Coronary artery (tissue), 2 donors: Measurements from ENCODE around the gene MEPCE.
A peak's percentile ranks its signal among the peaks of the same experiment; 100 is the strongest.

Experiments used
- DNase-seq: peaks from one replicate; pipeline ENCODE4 v3.0.0-alpha.2; 2017; ENCODE audit warnings: low spot score
- H3K27ac ChIP-seq, 2 donors: fragments of 200-600 bp; sonication (generic); one replicate each; pipeline ENCODE4 v1.5.1; 2016 to 2019
- H3K4me3 ChIP-seq: fragments of 200-600 bp; sonication (generic); 2 replicates; pipeline ENCODE4 v1.5.1; 2016; ENCODE audit warnings: mild to moderate bottlenecking, moderate library complexity
- TF ChIP-seq, protein P1 (sequence below): fragments of 200-600 bp; sonication (generic); IDR thresholded peaks from one replicate; pipeline ENCODE4 v1.5.1; 2019; ENCODE audit warnings: antibody characterized with exemption

The MEPCE gene

DNA sequence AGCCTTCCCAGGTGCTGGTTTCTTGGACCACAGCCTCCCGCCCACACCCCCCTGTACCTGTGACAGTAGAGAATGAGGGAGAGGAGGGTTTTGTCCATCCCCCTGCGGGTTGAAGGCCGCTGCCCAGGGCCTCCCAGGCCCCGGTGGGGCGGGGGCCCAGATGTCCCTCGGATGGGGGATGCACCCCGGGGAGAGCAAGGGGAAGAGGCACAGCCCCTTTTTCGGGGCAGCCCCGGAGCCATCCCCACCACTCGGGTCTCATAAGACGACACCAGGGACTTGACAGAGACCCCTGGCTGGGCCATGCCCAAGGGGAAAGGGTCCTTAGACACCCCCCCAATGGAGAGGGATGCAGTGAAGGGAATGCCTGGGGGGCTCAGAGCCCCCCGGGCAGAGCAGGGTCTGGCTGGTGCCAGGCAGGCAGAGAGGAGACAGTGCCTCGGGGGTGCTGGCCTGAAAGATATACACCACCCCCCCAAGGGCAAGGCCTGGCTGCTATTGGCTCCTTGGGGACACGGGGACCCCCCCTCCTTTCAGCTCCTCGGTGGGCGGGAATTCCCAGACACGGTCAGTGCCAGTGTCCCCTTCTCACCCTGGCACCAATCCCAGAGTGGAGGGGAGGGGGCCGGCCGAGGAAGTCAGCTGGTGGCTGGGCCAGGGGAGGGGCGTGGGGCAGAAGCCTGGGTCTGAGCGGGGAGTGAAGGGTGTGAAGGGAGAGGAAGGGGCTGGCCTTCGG, 38.2 kb downstream of the MEPCE start:
- Histone ChIP-seq H3K27ac (peak overlapping the region in 1 of 2 donors; percentile 56), H3K4me3 (no peak overlapping the region)
- peak; percentile 74 for DNase-seq
- TF ChIP-seq, protein P1, sequence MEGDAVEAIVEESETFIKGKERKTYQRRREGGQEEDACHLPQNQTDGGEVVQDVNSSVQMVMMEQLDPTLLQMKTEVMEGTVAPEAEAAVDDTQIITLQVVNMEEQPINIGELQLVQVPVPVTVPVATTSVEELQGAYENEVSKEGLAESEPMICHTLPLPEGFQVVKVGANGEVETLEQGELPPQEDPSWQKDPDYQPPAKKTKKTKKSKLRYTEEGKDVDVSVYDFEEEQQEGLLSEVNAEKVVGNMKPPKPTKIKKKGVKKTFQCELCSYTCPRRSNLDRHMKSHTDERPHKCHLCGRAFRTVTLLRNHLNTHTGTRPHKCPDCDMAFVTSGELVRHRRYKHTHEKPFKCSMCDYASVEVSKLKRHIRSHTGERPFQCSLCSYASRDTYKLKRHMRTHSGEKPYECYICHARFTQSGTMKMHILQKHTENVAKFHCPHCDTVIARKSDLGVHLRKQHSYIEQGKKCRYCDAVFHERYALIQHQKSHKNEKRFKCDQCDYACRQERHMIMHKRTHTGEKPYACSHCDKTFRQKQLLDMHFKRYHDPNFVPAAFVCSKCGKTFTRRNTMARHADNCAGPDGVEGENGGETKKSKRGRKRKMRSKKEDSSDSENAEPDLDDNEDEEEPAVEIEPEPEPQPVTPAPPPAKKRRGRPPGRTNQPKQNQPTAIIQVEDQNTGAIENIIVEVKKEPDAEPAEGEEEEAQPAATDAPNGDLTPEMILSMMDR = no peak

DNA sequence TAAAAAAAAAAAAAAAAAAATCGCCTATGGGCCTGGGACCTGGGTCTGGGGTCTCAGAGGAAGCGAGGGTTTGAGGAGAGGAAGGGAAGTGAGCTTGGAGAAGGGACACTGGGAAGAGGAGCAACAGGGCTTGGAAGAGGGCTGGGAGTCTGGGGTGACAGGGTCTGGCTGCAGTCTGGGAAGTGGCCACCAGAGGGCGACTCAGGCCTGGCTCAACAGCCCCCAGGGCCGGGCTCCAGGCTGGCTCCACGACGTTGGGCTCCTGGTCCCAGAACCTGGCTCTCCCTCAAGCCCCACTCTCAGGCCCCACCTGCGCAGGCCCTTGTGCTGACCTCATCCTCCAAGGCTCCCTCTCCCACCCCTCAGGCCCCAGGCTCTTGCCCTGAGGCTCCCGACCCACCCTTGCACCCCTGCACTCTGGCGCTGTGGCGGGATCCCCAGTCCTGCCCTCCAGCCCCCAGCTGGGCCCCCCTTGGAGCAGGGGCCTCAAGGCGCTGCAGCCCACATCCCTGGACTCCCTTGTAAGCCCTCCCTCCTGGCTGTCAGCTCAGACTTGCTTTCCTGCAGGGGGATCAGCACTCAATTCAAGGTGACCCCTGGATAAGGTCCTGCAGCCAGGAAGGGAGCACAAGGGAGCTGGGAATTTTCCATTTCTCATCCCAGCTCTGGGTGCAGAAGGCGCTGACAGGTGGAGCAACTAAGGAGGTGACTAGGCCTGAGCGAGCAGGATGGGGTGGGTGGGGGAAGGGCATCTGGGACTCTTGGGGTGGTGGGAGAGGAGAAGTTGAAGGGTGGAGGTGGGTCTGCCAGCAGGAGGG, 39.8 kb downstream of the MEPCE start:
- Histone ChIP-seq H3K27ac (peak overlapping the region in 1 of 2 donors; percentile 47), H3K4me3 (no peak overlapping the region)
- peak; percentile 83 for DNase-seq
- TF ChIP-seq, protein P1 = peak; percentile 89

DNA sequence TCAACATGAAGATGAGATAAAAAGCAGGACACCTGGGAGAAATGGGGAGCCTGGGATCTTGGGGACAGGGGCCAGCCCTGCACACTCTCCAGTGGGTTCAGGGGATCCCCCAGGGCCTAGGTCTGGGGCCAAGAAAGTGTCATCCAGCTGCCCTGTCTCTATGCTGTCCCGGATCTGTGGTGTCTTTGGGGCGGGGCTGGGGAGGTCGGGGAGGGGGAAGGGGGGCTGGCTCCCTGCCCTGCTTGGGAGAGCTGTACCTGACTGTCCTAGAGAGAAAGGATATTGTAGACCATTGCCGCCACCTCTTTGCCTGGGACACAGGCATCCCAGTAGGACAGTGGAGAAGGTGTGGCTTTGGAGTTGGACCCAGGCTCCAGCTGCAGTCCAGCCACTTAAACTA, 41.4 kb downstream of the MEPCE start:
- H3K4me3 ChIP-seq = no peak overlapping the region
- peak overlapping the region in 1 of 2 donors; percentile 2 for H3K27ac ChIP-seq
- no peak for DNase-seq
- TF ChIP-seq, protein P1 = no peak

DNA sequence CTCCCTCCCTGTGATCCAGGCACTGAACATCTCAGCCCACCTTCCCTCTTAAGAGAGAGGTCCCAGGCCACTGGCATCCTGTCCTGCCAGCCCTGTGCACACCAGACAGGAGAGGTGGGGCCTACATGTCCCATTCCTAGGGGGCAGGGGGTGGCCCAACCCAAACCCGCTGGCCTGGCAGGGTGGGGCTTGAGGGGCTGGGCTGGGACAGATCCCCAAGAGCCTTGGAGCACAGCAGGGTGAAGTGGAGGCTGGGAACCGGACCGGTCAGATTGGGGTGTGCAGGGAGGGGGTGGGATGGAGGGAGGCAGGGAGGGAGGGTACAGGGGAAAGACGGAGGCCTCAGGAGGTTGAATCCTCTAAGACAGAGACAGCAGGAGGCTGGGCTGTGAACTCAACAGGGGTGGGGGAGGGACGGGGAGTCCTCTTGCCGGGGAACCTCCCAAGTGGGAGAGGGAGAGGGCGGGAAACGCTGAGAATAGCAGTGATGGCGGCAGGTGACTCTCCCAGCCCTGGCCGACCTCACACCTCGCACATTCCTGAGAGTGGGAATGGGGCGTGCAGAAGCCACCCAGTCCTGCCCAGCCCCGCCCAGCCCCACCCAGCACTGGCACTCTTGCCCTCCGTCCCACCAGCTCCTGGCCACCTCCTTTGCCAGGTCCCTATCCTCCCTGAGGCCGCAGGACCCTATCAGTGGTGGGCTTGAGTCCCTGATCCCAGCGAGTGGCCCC, 42.7 kb downstream of the MEPCE start:
- TF ChIP-seq, protein P1 = no peak
- DNase-seq = no peak
- peak overlapping the region; percentile 41 for H3K4me3 ChIP-seq
- peak overlapping the region; percentile 57 to 84 for H3K27ac ChIP-seq

DNA sequence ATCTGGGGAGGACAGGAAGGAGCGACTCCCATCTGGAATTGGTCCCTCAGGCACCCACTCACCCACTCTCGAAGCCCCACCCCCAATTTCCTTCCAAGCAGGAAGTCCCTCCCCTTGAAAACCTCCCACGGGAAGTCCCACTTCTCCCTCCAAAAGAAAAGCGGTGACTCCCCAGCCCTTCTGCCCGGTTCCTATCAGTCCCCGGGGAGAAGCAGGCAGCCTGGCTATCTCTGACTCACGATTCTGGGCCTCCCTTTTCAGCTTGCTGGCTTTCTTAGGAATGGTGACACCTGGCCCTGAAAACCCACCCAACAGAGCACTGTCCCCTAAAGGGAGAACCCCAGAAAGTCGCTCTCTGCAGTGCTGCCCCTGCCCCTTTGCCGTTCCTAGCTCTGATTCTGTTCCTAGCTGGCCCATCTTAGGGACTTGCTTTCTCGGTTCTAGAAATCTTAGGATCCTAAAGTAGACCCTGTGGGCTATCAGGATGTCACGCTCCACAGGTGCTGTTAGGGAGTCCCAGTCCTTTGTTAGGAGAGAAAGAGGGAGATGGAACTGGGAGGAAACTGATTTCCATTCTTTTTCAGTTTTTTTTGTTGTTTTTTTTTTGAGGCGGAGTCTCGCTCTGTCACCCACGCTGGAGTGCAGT, 43.3 kb downstream of the MEPCE start:
- H3K4me3 ChIP-seq = peak overlapping the region; percentile 41
- peak overlapping the region; percentile 57 to 84 for H3K27ac ChIP-seq
- TF ChIP-seq, protein P1 = no peak
- DNase-seq = peak; percentile 79

DNA sequence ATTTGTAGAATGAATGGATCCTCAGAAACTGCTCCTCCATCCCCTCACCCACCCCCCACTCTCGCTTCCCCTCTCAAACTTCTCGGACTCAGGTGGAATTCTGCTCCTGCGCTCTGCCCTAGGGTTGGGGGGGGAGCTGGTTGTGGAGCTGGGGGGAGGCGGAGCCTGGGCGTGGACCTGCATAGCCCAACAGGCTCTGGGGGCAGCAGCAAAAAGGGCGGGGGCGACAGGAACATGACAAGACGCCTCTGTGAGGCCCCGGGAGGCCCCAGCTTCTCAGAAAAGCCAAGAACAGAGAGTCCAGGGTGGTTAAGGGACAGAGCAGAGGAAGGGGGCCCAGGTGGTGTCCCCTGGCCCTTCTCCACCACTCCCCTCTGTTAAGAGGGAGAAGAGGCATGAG, 45.9 kb downstream of the MEPCE start:
- TF ChIP-seq, protein P1 = no peak
- Histone ChIP-seq H3K27ac (peak overlapping the region; percentile 45 to 94), H3K4me3 (peak overlapping the region; percentile 96)
- peak; percentile 71 for DNase-seq
